ENCODE results near the gene SLC2A2.

Gene SLC2A2

GRCh38 chr3:171028025-171028778, 1.7 kb upstream of the SLC2A2 start:
- DNase-seq, result peak; percentile 66

GRCh38 chr3:171023566-171023965, 3.0 kb downstream of the SLC2A2 start:
- DNase-seq, result no peak

GRCh38 chr3:171021377-171021776, 5.1 kb downstream of the SLC2A2 start:
- no peak for DNase-seq

GRCh38 chr3:171018156-171018935, 8.2 kb downstream of the SLC2A2 start:
- no peak for DNase-seq

GRCh38 chr3:171013822-171014748, 12.4 kb downstream of the SLC2A2 start:
- no peak for DNase-seq

GRCh38 chr3:171011873-171012336, 14.6 kb downstream of the SLC2A2 start:
- no peak for DNase-seq

GRCh38 chr3:171011109-171011872, 15.2 kb downstream of the SLC2A2 start:
- no peak for DNase-seq

GRCh38 chr3:171007316-171007715, 19.2 kb downstream of the SLC2A2 start:
- DNase-seq, result no peak

GRCh38 chr3:171005648-171006047, 20.9 kb downstream of the SLC2A2 start:
- DNase-seq, result no peak

GRCh38 chr3:171001957-171002694, 24.4 kb downstream of the SLC2A2 start:
- DNase-seq, result no peak

- no peak for DNase-seq
These were observed 25.1 kb downstream of the SLC2A2 start for GRCh38 chr3:171001250-171001893.

- DNase-seq, result no peak
These were observed 26.2 kb downstream of the SLC2A2 start for GRCh38 chr3:171000281-171000680.

- no peak for DNase-seq
These were observed 26.7 kb downstream of the SLC2A2 start for GRCh38 chr3:170999737-171000242.

GRCh38 chr3:170997961-170998913, 28.3 kb downstream of the SLC2A2 start:
- no peak for DNase-seq

- DNase-seq, result no peak
These were observed 33.7 kb downstream of the SLC2A2 start for GRCh38 chr3:170992854-170993253.

- DNase-seq, result no peak
These were observed 34.9 kb downstream of the SLC2A2 start for GRCh38 chr3:170991664-170992063.

GRCh38 chr3:170989100-170989648, 37.3 kb downstream of the SLC2A2 start:
- no peak for DNase-seq

GRCh38 chr3:170988378-170988777, 38.1 kb downstream of the SLC2A2 start:
- no peak for DNase-seq

- DNase-seq, result no peak
These were observed 41.2 kb downstream of the SLC2A2 start for GRCh38 chr3:170985304-170985703.

Measured in stimulated activated CD8-positive, alpha-beta memory T cell treated with anti-CD3 and anti-CD28 coated beads, Interleukin-4, amount 100 ng/mL, for 48 hours (primary cell).